Measurements from ENCODE around the gene RBBP8NL. TPM values are rescaled to one million over a fixed set of nuclear protein-coding genes. Genes with fewer than 3 reads are reported as not detected.

The RBBP8NL gene
- total RNA-seq, 1 experiment from 2014 or later = 6.2 TPM

DNA sequence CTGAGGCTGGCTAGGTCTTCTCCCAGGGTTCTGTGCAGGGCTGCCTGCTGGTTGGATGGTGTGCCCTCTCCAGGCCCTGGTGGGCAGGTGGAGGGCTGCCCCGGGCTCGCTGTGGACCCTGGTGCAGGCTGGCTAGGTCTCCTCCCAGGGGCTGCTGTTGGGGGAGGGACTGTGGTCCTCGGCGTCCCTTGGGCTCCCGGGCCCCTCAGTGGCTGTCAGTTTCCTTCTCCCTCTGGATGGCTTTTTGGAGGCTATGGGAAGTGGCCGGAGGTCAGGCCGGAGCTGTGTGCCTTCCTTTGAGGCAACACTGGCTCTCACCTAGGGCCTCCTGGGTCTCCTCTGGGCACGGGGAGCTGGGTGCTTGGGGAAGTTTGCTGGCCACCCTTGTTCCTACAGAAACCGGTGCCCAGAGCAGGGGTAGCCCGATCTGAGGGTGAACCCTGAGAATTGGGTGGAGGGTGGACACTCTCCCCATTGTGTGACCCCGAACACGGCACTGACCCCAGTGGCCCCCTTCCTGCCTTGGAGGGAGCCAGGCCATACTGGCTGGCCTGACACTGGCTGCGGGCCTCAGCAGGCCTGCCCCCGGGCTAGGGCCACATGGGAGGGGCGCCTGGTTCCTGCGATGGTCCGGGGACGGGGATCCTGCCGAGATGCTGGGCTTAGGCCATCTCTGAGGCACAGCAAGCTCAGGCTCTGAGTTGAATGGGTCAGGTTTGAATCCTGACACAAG is 16.4 kb downstream of the RBBP8NL start:
- CTCF ChIA-PET = interaction anchor here (0.8 to 2.3 kb wide), 11 partner anchors 11 to 232 kb away, joined by 3 to 14 read pairs (median 5); partner anchors contain the start of genes RBBP8NL, RPS21 and SLCO4A1

DNA sequence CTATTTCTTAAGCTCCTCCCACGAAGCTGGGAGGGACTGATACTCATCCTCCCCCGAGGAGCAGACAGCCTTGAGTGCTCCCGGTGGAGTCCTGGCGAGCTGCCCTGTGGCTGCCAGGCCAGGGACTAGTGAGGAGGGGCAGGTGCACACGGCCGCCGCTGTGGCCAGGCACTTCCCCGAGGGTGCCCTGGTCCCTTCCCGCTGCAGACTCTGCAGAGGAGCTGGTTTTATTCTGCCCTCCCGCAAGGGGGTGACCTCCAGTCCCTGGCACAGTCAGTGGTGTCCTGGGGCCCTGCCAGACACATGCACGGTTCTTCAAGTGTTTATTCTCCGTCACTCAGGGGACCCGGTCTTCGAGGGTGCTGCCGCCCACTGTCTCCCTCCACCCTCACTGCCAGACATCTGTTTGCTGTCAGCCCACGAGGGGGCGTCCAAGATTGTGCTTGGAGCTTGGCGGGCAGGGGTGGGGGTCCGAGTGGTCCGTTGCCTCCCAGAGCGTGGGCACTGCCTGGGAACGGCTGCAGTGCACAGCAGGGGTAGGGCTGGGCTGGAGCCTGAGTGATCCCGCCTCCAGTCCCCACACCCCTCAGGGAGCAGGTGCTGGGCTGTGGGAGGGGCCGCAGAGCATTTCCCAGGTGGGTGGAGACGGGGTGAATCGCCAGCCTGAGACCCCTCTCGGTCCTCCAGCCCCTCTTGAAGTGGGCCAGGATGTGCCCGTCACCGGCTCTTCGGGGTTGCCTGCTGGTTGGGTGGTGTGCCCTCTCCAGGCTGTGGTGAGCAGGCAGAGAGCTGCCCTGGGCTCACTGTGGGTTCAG is 17.2 kb downstream of the RBBP8NL start:
- intact Hi-C loops (cut with micrococcal nuclease; ENCODE audit: unreplicated experiment) = loop anchor here (2.0 to 5.0 kb wide), 2 partner anchors 77 to 207 kb away; no protein-coding TSS in a partner anchor
- TF ChIP-seq, protein P1, sequence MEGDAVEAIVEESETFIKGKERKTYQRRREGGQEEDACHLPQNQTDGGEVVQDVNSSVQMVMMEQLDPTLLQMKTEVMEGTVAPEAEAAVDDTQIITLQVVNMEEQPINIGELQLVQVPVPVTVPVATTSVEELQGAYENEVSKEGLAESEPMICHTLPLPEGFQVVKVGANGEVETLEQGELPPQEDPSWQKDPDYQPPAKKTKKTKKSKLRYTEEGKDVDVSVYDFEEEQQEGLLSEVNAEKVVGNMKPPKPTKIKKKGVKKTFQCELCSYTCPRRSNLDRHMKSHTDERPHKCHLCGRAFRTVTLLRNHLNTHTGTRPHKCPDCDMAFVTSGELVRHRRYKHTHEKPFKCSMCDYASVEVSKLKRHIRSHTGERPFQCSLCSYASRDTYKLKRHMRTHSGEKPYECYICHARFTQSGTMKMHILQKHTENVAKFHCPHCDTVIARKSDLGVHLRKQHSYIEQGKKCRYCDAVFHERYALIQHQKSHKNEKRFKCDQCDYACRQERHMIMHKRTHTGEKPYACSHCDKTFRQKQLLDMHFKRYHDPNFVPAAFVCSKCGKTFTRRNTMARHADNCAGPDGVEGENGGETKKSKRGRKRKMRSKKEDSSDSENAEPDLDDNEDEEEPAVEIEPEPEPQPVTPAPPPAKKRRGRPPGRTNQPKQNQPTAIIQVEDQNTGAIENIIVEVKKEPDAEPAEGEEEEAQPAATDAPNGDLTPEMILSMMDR (IDR thresholded peaks at IDR 0.05; ENCODE audit: unreplicated experiment) = peak; percentile 94
- no TSS peak for BruUV-seq (replicated peaks)

More for the DNA sequence above, 16.4 kb downstream of the RBBP8NL start:
- no peak overlapping the region for H3K4me3 Mint-ChIP-seq (ENCODE audit: low read depth, unreplicated experiment)
- no peaks in the 10 kb centered on the region for H3K9me3 Mint-ChIP-seq (ENCODE audit: low read depth, unreplicated experiment)
- BruUV-seq (replicated peaks) = no TSS peak
- TF ChIP-seq, protein P1 (IDR thresholded peaks at IDR 0.05; ENCODE audit: unreplicated experiment) = no peak
- H3K27me3 Mint-ChIP-seq (ENCODE audit: unreplicated experiment) = no peaks in the 10 kb centered on the region
- DNase-seq = no peak
- intact Hi-C loops (cut with micrococcal nuclease; ENCODE audit: unreplicated experiment) = loop anchor here (2.0 to 5.0 kb wide), 2 partner anchors 76 to 206 kb away; no protein-coding TSS in a partner anchor
- H3K36me3 Mint-ChIP-seq (ENCODE audit: insufficient read depth, unreplicated experiment) = peaks cover 17% of the 10 kb centered on the region
- H3K4me1 Mint-ChIP-seq (ENCODE audit: low read depth, unreplicated experiment) = peaks cover 19% of the 10 kb centered on the region
- H3K27ac Mint-ChIP-seq (ENCODE audit: unreplicated experiment) = no peak overlapping the region

DNA sequence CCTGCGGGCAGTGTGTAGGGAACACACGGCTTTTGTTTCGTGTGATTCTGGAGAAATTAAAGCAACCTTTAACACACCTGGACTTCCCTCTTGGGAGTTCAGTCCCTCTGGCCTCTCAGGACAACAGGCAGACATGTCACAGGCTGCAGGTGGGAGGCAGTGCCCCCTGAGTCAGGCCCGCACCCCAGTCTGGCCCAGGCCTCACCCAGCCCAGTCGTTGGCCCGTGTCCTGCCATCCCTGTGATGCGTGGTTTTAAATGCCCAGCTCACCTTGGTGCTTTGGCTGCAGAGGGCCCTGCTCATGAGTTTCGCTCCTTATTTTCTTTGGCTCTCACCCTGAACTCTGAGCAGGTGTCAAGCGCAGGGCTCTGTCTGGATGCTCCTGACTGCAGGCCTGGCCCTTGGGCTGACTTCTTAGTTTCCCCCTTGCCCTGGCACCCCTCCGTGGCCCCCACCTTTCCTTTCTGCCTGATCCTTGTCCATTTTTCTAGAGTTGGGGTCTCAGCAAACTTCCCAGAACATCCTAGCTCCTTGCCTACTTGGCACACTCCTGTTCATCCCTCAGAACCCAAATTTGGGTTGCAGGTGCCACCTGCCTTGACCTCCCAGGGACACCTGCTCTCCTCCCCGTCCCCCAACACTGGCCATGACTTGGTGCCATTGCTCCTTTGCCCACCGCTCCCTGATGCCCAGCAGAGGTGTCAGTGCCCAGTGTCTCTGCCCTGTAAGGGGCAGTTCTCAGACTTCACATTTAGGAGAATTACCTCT is 18.1 kb downstream of the RBBP8NL start:
- Mint-ChIP-seq H3K27me3 (ENCODE audit: unreplicated experiment) (no peaks in the 10 kb centered on the region), H3K4me3 (ENCODE audit: low read depth, unreplicated experiment) (no peak overlapping the region), H3K36me3 (ENCODE audit: insufficient read depth, unreplicated experiment) (peaks cover 27% of the 10 kb centered on the region), H3K4me1 (ENCODE audit: low read depth, unreplicated experiment) (peaks cover 27% of the 10 kb centered on the region), H3K27ac (ENCODE audit: unreplicated experiment) (peak overlapping the region; percentile 4), H3K9me3 (ENCODE audit: low read depth, unreplicated experiment) (no peaks in the 10 kb centered on the region)
- TF ChIP-seq, protein P1 (IDR thresholded peaks at IDR 0.05; ENCODE audit: unreplicated experiment) = no peak
- DNase-seq = no peak
- CTCF ChIA-PET = interaction anchor here (1.0 to 2.3 kb wide), 11 partner anchors 9 to 233 kb away, joined by 3 to 14 read pairs (median 7); partner anchors contain the start of genes RBBP8NL, RPS21 and SLCO4A1
- BruUV-seq (replicated peaks) = no TSS peak
- intact Hi-C loops (cut with micrococcal nuclease; ENCODE audit: unreplicated experiment) = no loop called here

More for the DNA sequence above, 17.2 kb downstream of the RBBP8NL start:
- DNase-seq = peak; percentile 68
- CTCF ChIA-PET = interaction anchor here (0.8 to 2.3 kb wide), 14 partner anchors 9 to 232 kb away, joined by 3 to 14 read pairs (median 4); partner anchors contain the start of genes RBBP8NL, RPS21 and SLCO4A1
- Mint-ChIP-seq H3K4me3 (ENCODE audit: low read depth, unreplicated experiment) (no peak overlapping the region), H3K27ac (ENCODE audit: unreplicated experiment) (peak overlapping the region; percentile 4), H3K4me1 (ENCODE audit: low read depth, unreplicated experiment) (peaks cover 27% of the 10 kb centered on the region), H3K36me3 (ENCODE audit: insufficient read depth, unreplicated experiment) (peaks cover 25% of the 10 kb centered on the region), H3K9me3 (ENCODE audit: low read depth, unreplicated experiment) (no peaks in the 10 kb centered on the region), H3K27me3 (ENCODE audit: unreplicated experiment) (no peaks in the 10 kb centered on the region)

DNA sequence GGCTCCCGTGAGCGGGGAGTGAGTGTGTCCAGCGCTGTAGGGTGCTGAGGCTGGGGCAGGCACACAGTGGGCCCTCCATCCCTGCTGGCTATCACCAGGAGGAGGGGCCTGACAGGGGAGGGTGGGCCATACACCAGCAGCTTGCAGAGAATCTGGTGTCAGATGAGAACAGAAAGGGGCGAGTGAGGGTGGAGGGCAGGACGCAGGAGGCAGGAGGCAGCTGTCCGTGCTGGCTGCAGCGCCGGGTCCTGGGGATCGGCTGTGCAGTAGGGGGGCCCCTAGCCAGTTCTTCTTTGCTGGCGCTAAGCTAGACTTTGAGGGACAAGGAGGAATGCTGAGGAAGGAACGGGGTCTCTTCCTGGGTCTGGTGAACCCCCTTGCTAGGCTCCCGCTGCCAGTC is 18.7 kb downstream of the RBBP8NL start:
- no peaks in the 10 kb centered on the region for H3K9me3 Mint-ChIP-seq (ENCODE audit: low read depth, unreplicated experiment)
- DNase-seq = no peak
- no TSS peak for BruUV-seq (replicated peaks)
- CTCF ChIA-PET = interaction anchor here (1.7 to 2.1 kb wide), 2 partner anchors 10 to 215 kb away, joined by 7 to 8 read pairs; no protein-coding TSS in a partner anchor
- H3K36me3 Mint-ChIP-seq (ENCODE audit: insufficient read depth, unreplicated experiment) = peaks cover 27% of the 10 kb centered on the region
- TF ChIP-seq, protein P1 (IDR thresholded peaks at IDR 0.05; ENCODE audit: unreplicated experiment) = no peak
- H3K4me1 Mint-ChIP-seq (ENCODE audit: low read depth, unreplicated experiment) = peaks cover 27% of the 10 kb centered on the region
- intact Hi-C loops (cut with micrococcal nuclease; ENCODE audit: unreplicated experiment) = no loop called here
- no peaks in the 10 kb centered on the region for H3K27me3 Mint-ChIP-seq (ENCODE audit: unreplicated experiment)
- H3K27ac Mint-ChIP-seq (ENCODE audit: unreplicated experiment) = no peak overlapping the region
- no peak overlapping the region for H3K4me3 Mint-ChIP-seq (ENCODE audit: low read depth, unreplicated experiment)

All from Calu3 (cell line).